Lower leg skin (tissue), 4 donors: ENCODE results near the gene KIAA1671. TPM values are rescaled to one million over a fixed set of nuclear protein-coding genes. Genes with fewer than 3 reads are reported as not detected.

Experiments used
- DNase-seq, 2 donors: peaks; one replicate each; pipeline ENCODE4 v3.0.0-alpha.2; 2019; ENCODE audit warnings: low spot score in 2 of 2
- H3K4me3 ChIP-seq: fragments of 200-600 bp; sonication (generic); 2 replicates; pipeline ENCODE4 v1.5.1; 2017; ENCODE audit warnings: mild to moderate bottlenecking, low read depth; ENCODE audit not compliant: poor library complexity, severe bottlenecking
- POLR2A ChIP-seq, 2 donors: fragments of 450-650 bp; IDR thresholded peaks; one replicate each; pipeline ENCODE4 v1.6.1; 2016 to 2017; ENCODE audit warnings: antibody characterized with exemption in 2 of 2, mild to moderate bottlenecking in 1 of 2, moderate library complexity in 1 of 2
- WGBS, 2 donors: methylation state at CpG; one replicate each; pipeline ENCODE4 v1.1.5; 2018; 5-methylcytosine and 5-hydroxymethylcytosine counted together
- intact Hi-C: fragments of 100-400 bp; cut with DNase I; formaldehyde crosslinking; loops from one replicate; pipeline ENCODE4 v1.15.0; 2023; ENCODE audit warnings: low total_unique reads
- total RNA-seq, 4 donors: library from RNA; depleted of rRNA; stranded (reverse); fragments of >200 nt; gene quantifications; one replicate each; pipeline ENCODE4 v1.1.0, GENCODE V29; 2016
- TF ChIP-seq, protein P1 (sequence below), 3 donors: fragments of 450-650 bp; IDR thresholded peaks; one replicate each; pipeline ENCODE4 v1.5.1; 2016; ENCODE audit warnings: antibody characterized with exemption in 3 of 3, mild to moderate bottlenecking in 3 of 3, moderate library complexity in 2 of 3

The KIAA1671 gene
- total RNA-seq, 4 donors from 2014 or later, result 60.0 to 87.8 (median 85.1) TPM

DNA sequence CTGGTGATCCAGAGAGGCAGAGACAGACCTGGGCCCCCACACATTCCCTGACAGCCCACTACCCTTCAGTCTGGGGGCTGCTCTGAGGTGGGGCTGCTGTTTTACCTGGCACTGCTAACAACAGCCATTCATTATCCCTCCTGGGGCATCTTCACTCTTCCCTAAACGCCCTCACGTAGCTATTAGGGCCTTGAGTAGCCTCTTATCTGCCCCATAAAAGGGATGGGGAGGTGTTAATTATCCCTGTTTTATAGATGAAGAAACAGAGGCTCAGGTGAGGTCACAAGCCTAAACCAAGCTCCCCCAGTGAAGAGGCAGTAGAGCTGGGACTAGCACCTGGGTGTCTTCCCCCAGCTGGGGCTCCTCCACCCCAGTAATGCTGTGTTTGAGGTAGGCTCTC is 79.5 kb downstream of the KIAA1671 start:
- 73 to 81% methylated on average over 2 of the region's 2 CpGs for WGBS, 2 donors
- H3K4me3 ChIP-seq, result no peak overlapping the region
- intact Hi-C loops, result no loop called here
- TF ChIP-seq, protein P1, sequence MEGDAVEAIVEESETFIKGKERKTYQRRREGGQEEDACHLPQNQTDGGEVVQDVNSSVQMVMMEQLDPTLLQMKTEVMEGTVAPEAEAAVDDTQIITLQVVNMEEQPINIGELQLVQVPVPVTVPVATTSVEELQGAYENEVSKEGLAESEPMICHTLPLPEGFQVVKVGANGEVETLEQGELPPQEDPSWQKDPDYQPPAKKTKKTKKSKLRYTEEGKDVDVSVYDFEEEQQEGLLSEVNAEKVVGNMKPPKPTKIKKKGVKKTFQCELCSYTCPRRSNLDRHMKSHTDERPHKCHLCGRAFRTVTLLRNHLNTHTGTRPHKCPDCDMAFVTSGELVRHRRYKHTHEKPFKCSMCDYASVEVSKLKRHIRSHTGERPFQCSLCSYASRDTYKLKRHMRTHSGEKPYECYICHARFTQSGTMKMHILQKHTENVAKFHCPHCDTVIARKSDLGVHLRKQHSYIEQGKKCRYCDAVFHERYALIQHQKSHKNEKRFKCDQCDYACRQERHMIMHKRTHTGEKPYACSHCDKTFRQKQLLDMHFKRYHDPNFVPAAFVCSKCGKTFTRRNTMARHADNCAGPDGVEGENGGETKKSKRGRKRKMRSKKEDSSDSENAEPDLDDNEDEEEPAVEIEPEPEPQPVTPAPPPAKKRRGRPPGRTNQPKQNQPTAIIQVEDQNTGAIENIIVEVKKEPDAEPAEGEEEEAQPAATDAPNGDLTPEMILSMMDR (IDR thresholded peaks at IDR 0.05), result no peak
- TF ChIP-seq POLR2A (IDR thresholded peaks at IDR 0.05), result no peak
- no peak for DNase-seq

DNA sequence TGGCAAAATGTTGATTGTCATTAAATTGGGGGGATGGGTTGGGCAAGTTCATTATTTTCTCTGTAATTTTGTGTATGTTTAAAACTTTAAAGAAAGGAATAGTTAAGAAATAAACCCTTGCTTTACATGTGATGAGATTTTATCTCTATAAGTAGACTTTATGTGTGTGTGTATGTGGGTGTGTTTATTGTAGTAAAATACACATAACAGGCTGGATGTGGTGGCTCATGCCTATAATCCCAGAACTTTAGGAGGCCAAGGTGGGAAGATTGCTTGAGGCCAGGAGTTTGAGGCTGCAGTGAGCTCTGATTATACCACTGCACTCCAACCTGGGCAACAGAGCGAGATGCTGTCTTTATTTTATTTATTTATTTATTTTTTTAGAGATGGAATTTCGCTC is 83.2 kb downstream of the KIAA1671 start:
- TF ChIP-seq, protein P1 (IDR thresholded peaks at IDR 0.05), result no peak
- no peak for TF ChIP-seq POLR2A (IDR thresholded peaks at IDR 0.05)
- no peak for DNase-seq
- WGBS, 2 donors, result 94 to 98% methylated on average over 2 of the region's 2 CpGs
- no peak overlapping the region for H3K4me3 ChIP-seq
- intact Hi-C loops, result no loop called here

DNA sequence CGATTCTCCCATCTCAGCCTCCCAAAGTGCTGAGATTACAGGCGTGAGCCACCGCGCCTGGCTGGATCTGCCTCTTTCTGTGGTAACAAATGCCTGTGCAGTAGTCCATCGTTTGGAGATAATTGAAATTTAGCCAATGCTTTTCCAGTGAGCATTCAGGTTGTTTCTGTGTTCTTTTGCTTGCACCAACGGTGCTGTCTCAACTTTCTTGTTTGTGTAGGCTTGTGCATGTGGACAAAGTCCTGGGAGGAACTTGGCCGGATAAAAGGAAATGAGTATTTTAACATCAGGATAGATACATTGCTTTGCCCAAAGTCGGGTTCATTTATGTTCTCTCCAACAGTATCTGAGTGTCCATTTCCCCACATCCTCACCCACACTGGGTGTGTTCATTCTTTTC is 85.7 kb downstream of the KIAA1671 start:
- intact Hi-C loops, result no loop called here
- no peak for TF ChIP-seq POLR2A (IDR thresholded peaks at IDR 0.05)
- TF ChIP-seq, protein P1 (IDR thresholded peaks at IDR 0.05), result no peak
- WGBS, 2 donors, result 94 to 95% methylated on average over 8 of the region's 8 CpGs

DNA sequence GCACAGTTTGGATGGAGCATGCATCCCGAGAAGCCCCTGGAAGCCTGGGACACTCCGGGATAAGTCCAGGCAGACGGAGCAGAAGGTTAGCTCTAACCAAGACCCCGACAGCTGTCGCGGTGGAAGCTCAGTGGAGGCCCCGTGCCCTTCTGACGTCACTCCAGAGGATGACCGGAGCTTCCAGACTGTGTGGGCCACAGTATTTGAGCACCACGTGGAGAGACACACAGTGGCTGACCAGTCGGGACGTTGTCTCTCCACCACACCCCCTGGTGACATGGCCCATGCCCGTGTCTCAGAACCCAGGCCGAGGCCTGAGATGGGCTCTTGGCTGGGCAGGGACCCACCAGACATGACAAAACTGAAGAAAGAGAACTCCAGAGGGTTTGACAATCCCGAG is 86.3 kb downstream of the KIAA1671 start:
- TF ChIP-seq POLR2A (IDR thresholded peaks at IDR 0.05), result no peak
- TF ChIP-seq, protein P1 (IDR thresholded peaks at IDR 0.05), result no peak
- H3K4me3 ChIP-seq, result no peak overlapping the region
- no peak for DNase-seq
- intact Hi-C loops, result no loop called here
- 88 to 95% methylated on average over 12 to 15 of the region's 15 CpGs for WGBS, 2 donors

More for the DNA sequence above, 85.7 kb downstream of the KIAA1671 start:
- no peak overlapping the region for H3K4me3 ChIP-seq
- no peak for DNase-seq

DNA sequence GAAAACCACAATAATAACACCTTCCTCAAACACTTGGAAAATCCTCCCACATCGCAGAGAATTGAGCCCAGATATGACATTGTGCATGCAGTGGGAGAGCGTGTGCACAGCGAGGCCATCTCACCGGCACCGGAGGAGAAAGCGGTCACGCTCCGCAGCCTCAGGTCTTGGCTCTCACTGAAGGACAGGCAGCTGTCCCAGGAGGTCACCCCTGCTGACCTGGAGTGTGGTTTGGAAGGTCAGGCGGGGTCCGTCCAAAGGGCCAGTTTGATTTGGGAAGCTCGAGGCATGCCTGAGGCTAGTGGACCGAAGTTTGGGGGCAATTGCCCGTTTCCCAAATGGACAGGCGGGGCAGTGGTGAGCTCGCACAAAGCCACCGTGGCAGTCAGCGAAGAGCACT is 86.7 kb downstream of the KIAA1671 start:
- intact Hi-C loops, result no loop called here
- WGBS, 2 donors, result 93 to 94% methylated on average over 17 of the region's 17 CpGs
- no peak for TF ChIP-seq POLR2A (IDR thresholded peaks at IDR 0.05)
- TF ChIP-seq, protein P1 (IDR thresholded peaks at IDR 0.05), result no peak
- H3K4me3 ChIP-seq, result no peak overlapping the region
- DNase-seq, result no peak

DNA sequence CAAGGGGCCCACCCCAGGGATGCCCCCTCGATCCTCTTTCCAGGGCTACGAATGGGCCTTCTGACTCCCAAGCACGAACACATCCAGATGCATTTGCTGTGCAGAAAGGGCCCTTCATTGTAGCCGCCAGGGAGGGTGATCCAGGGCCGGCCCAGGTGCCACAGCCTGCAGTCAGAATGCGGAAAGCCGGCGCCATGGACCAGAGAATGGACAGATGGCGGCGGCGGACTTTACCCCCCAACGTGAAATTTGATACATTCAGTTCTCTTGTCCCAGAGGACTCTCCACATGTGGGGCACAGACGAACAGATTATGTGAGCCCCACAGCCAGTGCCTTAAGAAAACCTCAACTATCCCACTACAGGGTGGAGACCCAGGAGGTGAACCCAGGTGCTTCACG is 87.2 kb downstream of the KIAA1671 start:
- intact Hi-C loops, result no loop called here
- whole genome bisulfite sequencing, 2 donors, result 81 to 87% methylated on average over 14 of the region's 14 CpGs
- H3K4me3 ChIP-seq, result no peak overlapping the region
- no peak for DNase-seq
- TF ChIP-seq, protein P1 (IDR thresholded peaks at IDR 0.05), result no peak
- TF ChIP-seq POLR2A (IDR thresholded peaks at IDR 0.05), result no peak
